Hematopoietic multipotent progenitor cell treated with erythropoietin and hydrocortisone succinate and interleukin-3 and kit ligand, for 8 days (in vitro differentiated cells): ENCODE results near the gene ZFYVE16.
"Not testable (repeated sequence)": the region's sequence is repeated elsewhere in the genome, so short reads cannot be mapped to it uniquely, and the experiment has no call there.

Experiments used
- DNase-seq: peaks from one replicate; pipeline ENCODE4 v3.0.0-alpha.2; 2015

Gene ZFYVE16

DNA sequence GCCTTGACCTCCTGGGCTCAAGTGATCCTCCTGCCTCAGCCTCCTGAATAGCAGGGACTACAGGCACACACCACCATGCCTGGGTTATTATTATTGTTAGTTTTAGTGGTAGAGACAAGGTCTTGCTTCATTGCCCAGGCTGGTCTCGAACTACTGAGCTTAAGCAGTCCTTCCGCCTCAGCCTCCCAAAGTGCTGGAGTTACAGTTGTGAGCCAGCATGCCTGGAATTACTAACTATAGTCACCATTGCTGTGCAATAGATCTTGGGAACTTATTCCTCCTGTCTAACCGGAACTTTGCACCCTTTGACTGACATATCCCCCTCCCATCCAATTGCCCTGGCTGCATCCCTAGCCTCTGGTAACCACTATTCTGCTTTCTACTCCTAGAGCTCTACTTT lies 83.4 kb downstream of the ZFYVE16 start:
- no peak for DNase-seq

DNA sequence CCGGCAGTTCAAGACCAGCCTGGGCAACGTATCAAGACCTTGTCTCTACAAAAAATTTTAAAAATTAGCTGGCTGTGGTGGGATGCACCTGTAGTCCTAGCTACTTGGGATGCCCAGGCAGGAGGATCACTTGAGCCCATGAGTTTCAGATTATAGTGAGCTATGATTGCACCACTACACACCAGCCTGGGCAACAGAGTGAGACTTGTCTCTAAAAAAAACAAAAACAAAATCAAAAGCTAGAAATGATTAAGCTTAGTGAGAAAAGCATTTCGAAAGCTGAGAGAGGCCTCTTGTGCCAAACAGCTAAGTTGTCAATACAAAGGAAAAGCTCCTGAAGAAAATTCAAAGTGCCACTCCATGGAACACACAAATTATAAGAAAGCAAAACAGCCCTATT lies 84.9 kb downstream of the ZFYVE16 start:
- no peak for DNase-seq

DNA sequence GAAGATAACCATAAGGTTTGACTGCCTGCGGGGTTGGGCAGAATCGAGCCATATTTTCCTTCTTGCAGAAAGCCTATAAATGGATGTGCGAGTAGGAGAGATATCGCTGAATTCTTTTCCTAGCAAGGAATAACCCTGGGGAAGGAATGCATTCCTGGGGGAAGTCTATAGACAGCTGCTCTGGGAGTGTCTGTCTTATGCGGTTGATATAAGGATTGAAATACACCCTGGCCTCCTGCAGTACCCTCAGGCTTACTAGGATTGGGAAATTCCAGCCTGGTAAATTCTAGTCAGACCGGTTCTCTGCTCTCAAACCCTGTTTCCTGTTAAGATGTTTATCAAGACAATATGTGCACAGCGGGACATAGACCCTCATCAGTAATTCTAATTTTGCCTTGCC lies 85.6 kb downstream of the ZFYVE16 start:
- DNase-seq, result not testable (repeated sequence)

DNA sequence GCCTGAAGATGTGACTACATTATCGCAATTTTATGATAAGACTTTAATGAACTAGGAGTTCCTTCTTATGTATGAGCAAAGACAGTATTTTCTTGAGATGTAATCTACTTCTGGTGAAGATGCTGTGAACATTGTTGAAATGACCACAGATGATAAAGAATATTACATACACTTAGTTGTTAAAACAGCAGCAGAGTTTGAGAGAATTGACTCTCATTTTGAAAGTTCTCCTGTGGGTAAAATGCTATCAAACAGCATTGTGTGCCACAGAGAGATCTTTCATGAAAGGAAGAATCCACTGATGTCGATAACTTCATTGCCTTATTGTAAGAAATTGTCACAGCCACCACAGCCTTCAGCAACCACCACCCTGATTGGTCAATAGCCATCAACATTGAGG lies 88.0 kb downstream of the ZFYVE16 start:
- DNase-seq, result no peak

DNA sequence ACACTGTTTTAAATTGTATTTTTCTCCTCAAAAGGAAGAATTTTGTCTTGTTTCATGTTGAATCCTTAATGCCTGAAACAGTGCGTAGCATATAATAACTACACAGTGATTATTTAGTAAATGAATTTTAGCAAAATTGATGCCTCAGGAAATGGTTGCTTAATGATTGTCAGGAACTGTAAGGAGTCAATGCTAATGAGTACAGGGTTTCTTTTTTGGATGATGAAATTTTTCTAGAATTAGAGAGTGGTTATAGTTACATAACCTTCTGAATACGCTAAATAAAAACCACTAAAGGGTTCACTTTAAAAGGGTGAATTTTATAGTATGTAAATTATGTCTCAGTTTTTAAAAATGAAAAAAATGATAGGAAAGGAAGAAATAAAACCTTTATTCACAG lies 94.9 kb downstream of the ZFYVE16 start:
- DNase-seq, result no peak

DNA sequence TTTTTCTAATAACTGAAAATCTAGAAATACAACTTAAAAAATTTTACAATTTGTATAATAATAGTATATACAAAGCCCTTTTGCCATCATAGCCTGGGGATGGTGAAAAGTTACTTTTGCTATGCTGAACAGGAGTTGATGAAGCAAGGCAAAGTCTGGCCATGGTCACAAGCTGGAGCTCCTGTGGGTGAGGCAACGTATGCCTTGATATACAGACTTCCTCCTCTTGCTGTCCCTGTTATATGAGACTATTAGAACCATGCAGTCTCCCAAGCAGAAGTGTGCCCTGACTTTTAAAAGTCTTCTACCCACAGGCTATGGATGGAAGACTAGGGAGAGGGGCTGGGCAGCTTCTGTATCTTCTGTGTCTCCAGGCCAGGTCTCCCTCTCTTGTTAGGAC lies 95.8 kb downstream of the ZFYVE16 start:
- DNase-seq, result no peak

DNA sequence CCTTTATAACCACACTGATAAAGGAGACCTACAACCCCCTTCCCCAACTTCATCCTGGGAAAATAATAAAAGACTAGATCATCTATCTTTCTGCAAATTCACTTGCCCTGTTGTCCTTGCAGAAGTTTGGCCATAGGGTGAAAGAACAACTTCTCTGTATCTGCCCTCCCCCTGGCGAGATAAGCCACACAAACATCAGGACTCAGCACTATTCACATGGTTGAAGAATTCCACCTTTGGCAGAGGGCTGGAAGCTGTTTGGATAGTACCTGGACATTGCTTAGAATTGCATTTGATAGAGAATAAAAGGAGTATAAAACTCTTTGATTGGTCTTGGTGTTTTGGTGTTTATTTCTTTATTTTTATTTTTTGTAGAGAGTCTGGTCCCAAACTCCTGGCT lies 97.0 kb downstream of the ZFYVE16 start:
- DNase-seq, result no peak

DNA sequence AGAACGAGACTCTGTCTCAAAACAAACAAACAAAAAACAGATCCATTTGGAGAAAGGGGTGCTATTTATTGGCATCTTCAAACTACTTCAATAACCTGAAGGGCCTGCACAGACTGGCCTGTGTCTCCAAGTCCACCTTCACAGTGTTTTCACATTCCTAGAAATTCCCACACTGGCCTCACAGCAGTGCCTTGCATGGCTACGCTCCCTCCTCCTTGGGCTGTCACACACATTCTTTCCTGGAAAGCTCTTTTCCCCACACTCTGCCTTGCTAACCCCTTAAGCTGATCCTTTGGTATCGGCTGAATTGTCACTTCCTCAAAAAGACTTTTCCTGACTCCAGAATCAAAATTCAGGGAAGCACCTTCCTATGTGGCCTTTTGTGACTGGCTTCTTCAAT lies 99.8 kb downstream of the ZFYVE16 start:
- DNase-seq, result no peak

DNA sequence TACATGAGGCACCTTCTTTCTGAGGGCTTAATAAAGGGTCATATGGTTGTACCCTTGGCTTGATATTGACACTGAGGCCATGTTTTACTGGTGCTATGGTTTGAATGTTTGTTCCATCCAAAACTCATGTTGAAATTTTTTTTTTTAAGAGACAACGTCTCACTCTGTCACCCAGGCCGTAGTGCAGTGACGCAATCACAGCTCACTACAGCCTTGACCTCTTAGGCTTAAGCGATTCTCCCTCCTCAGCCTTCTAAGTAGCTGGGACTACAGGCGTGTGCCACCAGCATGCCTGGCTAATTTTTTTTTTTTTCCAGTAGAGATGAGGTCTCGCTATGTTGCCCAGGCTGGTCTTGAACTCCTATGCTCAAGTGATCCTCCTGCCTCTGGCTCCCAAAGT lies 101.0 kb downstream of the ZFYVE16 start:
- DNase-seq, result no peak

DNA sequence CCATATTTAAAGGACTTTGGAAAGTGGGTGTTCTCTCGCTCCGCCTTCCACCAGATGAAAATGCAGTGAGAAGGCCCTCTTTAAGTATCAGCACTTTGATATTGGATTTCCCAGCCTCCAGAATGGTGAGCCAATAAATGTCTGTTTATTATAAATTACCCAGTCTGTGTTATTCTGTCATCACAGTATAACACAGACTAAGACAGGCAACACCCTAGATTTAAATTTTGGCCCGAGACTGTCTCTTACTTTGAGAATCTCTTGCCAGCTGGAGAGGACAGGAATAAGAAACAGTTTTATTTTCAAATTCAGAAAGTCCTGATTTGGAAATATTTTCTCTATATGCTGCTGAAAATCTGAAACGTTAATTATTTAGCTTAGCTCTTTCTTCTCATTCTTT lies 101.5 kb downstream of the ZFYVE16 start:
- no peak for DNase-seq

DNA sequence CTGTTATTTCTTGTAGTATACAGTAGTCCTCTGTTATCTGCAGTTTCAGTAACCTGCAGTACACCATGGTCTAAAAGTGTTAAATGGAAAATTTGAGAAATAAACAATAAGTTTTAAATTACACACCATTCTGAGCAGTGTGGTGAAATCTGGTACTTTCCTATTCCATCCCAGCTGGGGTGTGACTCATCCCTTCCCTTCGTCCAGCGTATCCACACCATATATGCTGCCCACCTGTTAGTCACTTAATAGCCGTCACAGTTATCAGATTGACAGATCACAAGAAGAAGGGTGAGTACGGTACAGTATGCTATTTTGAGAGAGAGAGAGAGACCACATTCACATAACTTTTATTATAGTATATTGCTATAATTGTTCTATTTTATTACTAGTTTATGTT lies 109.0 kb downstream of the ZFYVE16 start:
- DNase-seq, result no peak
